Subcutaneous adipose tissue (tissue), 4 donors: ENCODE results near the gene PTGES. TPM values are rescaled to one million over a fixed set of nuclear protein-coding genes. Genes with fewer than 3 reads are reported as not detected.

Experiments
- CTCF ChIP-seq: fragments of 450-650 bp; IDR thresholded peaks from one replicate; pipeline ENCODE4 v1.5.1; 2016; ENCODE audit warnings: low read depth, mild to moderate bottlenecking, control low read depth, antibody characterized with exemption, moderate library complexity
- total RNA-seq, 4 donors: library from RNA; depleted of rRNA; stranded (reverse); fragments of >200 nt; gene quantifications; one replicate each; pipeline ENCODE4 v1.1.0, GENCODE V29; 2016

The PTGES gene
- total RNA-seq, 4 donors from 2014 or later, result 12.8 to 34.5 (median 20.6) TPM

GRCh38 chr9:129781981-129782380 is 29.1 kb upstream of the PTGES start:
- no peak for TF ChIP-seq CTCF

- no peak for TF ChIP-seq CTCF
These were observed 28.3 kb upstream of the PTGES start for GRCh38 chr9:129781131-129781530.

GRCh38 chr9:129779560-129780190 is 26.8 kb upstream of the PTGES start:
- no peak for TF ChIP-seq CTCF

GRCh38 chr9:129778469-129778868 is 25.6 kb upstream of the PTGES start:
- no peak for TF ChIP-seq CTCF

- no peak for TF ChIP-seq CTCF
These were observed 24.9 kb upstream of the PTGES start for GRCh38 chr9:129777769-129778130.

- TF ChIP-seq CTCF, result no peak
These were observed 24.3 kb upstream of the PTGES start for GRCh38 chr9:129776938-129777768.

GRCh38 chr9:129776566-129776937 is 23.7 kb upstream of the PTGES start:
- no peak for TF ChIP-seq CTCF
